T-helper 2 cell treated with Interferon-gamma antibody and Interleukin-4, amounts not matched to agents 5 μg/mL and 100 μg/mL, for 36 hours (primary cell): Measurements from ENCODE around the gene SIPA1L2.

Experiments used
- DNase-seq: peaks from one replicate; pipeline ENCODE4 v3.0.0; 2021; ENCODE audit warnings: low spot score
- H3K27ac Mint-ChIP-seq: one replicate; pipeline ENCODE4 v1.8.0; 2021; ENCODE audit warnings: mild to moderate bottlenecking, mixed read lengths
- H3K27me3 Mint-ChIP-seq: one replicate; pipeline ENCODE4 v1.8.0; 2021; ENCODE audit warnings: low read depth, mixed read lengths
- H3K36me3 Mint-ChIP-seq: one replicate; pipeline ENCODE4 v1.8.0; 2021; ENCODE audit warnings: low read depth, mixed read lengths
- H3K4me1 Mint-ChIP-seq: one replicate; pipeline ENCODE4 v1.8.0; 2021; ENCODE audit warnings: low read depth, mixed read lengths
- H3K4me3 Mint-ChIP-seq: one replicate; pipeline ENCODE4 v1.8.0; 2022; ENCODE audit warnings: mild to moderate bottlenecking, moderate library complexity, mixed read lengths
- H3K9me3 Mint-ChIP-seq: one replicate; pipeline ENCODE4 v1.8.0; 2021; ENCODE audit warnings: mixed read lengths

The SIPA1L2 gene

DNA sequence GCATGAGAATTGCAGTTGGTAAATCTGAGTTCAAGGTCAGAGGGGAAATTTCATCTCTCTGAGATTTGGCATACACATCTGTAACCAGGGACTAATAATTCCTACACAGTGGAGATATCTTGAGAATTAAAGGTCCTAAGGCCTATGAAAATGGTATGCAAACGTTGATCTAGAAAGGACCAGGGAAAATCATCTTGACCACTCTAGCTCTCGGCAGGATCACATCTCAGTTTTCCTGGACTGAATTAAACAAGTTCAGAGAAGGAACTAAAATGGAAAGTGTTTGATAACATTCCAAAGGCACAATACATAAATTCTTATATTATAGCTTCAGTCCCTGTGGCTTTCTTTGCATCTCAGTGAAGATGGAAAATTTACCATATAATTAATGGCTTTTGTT, 28.5 kb upstream of the SIPA1L2 start:
- Mint-ChIP-seq H3K4me1 (peaks cover 5% of the 10 kb centered on the region), H3K27me3 (peaks cover 35% of the 10 kb centered on the region), H3K4me3 (no peak overlapping the region), H3K36me3 (no peaks in the 10 kb centered on the region), H3K9me3 (no peaks in the 10 kb centered on the region), H3K27ac (no peak overlapping the region)
- DNase-seq, result no peak

DNA sequence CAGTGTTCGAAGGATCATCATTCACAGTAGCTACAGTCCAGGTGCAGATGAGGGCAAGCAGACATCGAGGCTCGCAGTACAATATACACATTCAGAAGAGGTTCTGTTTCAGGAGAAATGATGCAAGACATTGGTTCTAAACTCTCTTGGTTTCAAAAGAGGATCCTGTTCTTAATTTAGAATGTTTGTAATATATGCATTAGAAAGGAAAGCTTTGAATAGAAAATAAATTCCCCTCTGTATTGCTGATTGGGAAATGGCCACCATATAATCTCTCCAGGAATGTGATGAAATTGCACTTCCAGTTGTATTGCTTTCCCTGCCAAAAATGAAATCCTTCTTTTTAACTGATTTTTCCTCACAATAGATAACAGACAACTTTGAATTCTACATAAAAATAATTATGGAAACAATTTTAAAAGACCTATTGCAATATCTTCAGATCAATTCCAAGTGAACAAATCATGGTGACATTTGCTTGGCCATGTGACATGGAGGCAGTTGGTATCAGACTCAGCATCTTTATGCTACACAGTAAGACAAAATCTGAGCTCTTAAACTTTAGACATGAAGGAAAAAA, 27.6 kb upstream of the SIPA1L2 start:
- H3K9me3 Mint-ChIP-seq, result no peaks in the 10 kb centered on the region
- no peak for DNase-seq
- H3K27ac Mint-ChIP-seq, result no peak overlapping the region
- H3K36me3 Mint-ChIP-seq, result no peaks in the 10 kb centered on the region
- peaks cover 35% of the 10 kb centered on the region for H3K27me3 Mint-ChIP-seq
- peaks cover 5% of the 10 kb centered on the region for H3K4me1 Mint-ChIP-seq
- no peak overlapping the region for H3K4me3 Mint-ChIP-seq

DNA sequence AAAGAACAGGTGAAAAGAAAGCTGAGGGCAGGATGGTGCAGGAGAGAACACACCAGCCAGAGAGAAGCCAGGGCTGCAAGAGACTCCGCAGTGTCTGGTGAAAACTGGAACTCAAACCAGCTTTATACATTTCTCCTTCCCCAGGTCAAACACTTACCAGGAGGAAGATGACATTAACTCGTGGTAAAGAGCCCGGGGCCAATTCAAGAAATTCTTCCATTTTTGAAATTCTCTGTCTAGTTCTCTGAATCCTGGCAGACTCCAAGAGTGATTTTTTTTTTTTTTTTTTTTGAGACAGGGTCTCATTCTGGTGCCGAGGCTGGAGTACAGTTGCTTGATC, 25.8 kb upstream of the SIPA1L2 start:
- H3K36me3 Mint-ChIP-seq, result no peaks in the 10 kb centered on the region

DNA sequence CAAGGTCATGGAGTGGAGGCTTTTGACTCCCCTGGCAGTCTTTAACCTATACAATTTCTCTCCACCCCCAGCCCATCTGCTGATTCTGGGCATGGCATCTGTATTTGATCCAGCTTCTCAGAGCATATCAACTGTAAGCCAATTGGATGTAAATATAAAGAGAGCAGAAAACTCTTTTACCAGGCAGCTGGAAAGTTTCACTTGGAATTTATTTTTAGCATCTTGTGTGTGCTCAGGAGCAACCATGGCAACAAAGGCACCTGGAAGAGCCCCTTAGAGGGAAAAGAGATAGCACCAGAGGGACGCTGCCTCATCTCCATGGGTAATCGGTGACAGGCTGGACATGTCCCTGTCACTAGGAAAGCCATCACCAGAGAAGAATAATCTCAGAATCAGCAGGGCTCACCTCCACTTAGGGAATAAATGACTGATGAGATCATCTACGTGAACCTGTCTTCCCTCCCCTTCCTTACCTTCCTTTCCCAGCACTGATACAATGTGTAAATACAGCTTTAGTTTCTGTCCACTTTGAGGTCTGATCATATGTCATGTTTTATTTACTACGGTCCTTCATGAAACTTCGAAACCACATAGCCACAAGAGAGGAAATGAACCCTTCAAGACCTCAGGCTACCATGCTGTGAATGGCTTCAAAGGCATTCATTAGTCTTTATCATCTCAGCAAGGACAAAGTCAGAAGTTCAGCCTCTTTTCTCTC, 25.3 kb upstream of the SIPA1L2 start:
- Mint-ChIP-seq H3K4me3 (no peak overlapping the region), H3K27ac (no peak overlapping the region)

More for the DNA sequence above, 25.8 kb upstream of the SIPA1L2 start:
- H3K27ac Mint-ChIP-seq, result no peak overlapping the region
- H3K4me3 Mint-ChIP-seq, result no peak overlapping the region
- H3K27me3 Mint-ChIP-seq, result peaks cover 33% of the 10 kb centered on the region
- DNase-seq, result no peak
- no peaks in the 10 kb centered on the region for H3K9me3 Mint-ChIP-seq
- peaks cover 5% of the 10 kb centered on the region for H3K4me1 Mint-ChIP-seq

DNA sequence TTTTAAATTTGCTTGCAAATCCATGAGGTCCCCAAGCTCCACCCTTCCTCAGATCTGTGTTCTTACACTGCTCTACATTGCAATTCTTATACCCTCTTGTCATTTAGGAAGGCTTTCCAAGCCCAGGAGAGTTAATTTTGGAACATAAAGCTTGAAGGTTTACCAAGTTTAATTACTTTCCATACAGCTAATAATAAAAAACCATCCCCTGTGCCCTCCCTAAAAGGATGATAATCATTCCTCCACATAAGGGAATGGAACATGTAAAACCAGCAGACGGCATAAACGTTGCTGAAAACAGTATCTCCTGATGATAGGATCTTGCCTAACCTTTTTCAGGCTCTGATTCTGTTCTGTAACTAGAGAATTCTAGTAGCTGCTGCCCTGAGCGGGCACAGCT, 23.9 kb upstream of the SIPA1L2 start:
- no peak overlapping the region for H3K4me3 Mint-ChIP-seq
- peaks cover 27% of the 10 kb centered on the region for H3K27me3 Mint-ChIP-seq
- H3K27ac Mint-ChIP-seq, result no peak overlapping the region
- DNase-seq, result no peak
- H3K4me1 Mint-ChIP-seq, result peaks cover 5% of the 10 kb centered on the region
- no peaks in the 10 kb centered on the region for H3K36me3 Mint-ChIP-seq
- H3K9me3 Mint-ChIP-seq, result no peaks in the 10 kb centered on the region

More for the DNA sequence above, 25.3 kb upstream of the SIPA1L2 start:
- Mint-ChIP-seq H3K27me3 (peaks cover 33% of the 10 kb centered on the region), H3K36me3 (no peaks in the 10 kb centered on the region), H3K4me1 (peaks cover 5% of the 10 kb centered on the region), H3K9me3 (no peaks in the 10 kb centered on the region)
- no peak for DNase-seq

DNA sequence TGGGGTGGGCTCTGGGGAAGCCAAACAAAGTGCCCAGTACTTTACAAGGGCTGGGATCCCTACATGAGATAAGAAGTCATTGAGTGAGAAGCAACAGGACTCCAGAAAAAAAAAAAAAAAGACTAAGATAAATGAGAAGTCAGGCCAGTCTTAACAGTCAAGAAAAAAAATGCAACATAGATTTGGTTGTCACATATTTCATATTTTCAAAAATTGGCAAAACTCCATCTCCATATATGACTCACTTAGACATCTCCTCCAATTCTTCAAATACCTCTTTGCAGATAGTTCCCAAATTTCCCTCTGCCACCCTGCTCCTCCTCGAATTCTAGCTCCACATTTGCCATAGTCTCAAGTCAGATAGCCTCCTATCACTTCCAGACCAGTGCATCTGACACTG, 20.9 kb upstream of the SIPA1L2 start:
- DNase-seq, result no peak
- Mint-ChIP-seq H3K27me3 (peaks cover 17% of the 10 kb centered on the region), H3K36me3 (no peaks in the 10 kb centered on the region), H3K27ac (no peak overlapping the region), H3K9me3 (no peaks in the 10 kb centered on the region), H3K4me3 (no peak overlapping the region), H3K4me1 (peaks cover 5% of the 10 kb centered on the region)

DNA sequence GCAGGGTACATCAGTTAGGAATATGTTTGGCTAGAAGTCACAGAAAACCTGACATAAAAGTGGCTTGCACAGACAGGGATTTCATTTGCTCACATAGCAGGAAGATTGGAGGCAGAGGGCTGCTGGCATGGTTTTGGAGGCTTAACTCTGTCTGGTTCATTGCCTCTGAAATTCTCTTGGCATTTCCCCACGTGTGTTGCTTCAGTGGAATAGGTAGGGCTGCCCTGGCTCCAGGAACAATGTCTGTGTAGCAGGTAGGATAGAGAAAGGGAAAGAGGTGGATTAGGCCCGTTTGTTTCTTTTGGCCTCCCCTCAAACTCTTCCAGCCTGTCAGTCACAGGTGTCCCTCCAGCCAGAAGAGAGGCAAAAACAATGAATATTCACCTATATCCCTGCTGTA, 20.5 kb upstream of the SIPA1L2 start:
- H3K4me3 Mint-ChIP-seq, result no peak overlapping the region
- H3K4me1 Mint-ChIP-seq, result peaks cover 3% of the 10 kb centered on the region

DNA sequence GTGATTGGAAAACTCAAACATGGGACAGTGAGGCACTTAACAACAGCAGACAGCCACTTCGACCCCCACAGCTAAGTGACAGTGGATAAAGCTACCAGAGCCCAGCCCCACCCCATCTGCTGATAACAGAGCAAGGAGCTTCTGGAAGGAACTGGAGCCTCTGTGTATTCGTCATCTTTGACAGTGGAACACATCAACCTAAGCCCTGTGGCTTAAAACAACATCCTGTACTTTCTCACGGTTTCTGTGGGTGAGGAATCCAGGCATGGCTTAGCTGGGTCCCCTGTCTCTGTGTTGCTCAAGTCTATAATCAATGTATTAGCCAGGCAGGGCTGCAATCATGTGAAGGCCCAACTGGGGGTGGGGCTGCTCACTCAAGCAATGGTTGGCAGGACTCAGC, 18.4 kb upstream of the SIPA1L2 start:
- DNase-seq, result no peak
- no peaks in the 10 kb centered on the region for H3K36me3 Mint-ChIP-seq

More for the DNA sequence above, 20.5 kb upstream of the SIPA1L2 start:
- no peak for DNase-seq
- peaks cover 18% of the 10 kb centered on the region for H3K27me3 Mint-ChIP-seq
- H3K27ac Mint-ChIP-seq, result no peak overlapping the region
- no peaks in the 10 kb centered on the region for H3K9me3 Mint-ChIP-seq
- H3K36me3 Mint-ChIP-seq, result no peaks in the 10 kb centered on the region

DNA sequence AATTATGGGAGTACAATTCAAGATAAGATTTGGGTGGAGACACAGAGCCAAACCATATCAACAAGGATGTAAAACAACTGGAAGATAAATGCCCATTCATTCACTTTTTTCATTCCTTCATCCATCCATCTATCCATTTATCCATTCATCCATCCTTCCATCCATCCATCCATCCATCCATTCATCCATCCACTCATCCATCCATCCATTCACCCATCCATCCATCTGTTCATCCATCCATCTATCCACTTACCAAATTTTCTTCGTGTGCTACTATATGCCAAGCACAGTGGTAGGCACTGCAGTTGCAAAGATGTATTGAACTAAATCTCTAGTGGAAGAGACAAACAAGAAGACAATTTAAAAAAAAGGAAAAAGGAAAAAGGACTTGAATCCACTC, 14.3 kb upstream of the SIPA1L2 start:
- no peak overlapping the region for H3K27ac Mint-ChIP-seq
- H3K27me3 Mint-ChIP-seq, result peaks cover 4% of the 10 kb centered on the region
- no peaks in the 10 kb centered on the region for H3K4me1 Mint-ChIP-seq
- no peak overlapping the region for H3K4me3 Mint-ChIP-seq
- H3K9me3 Mint-ChIP-seq, result no peaks in the 10 kb centered on the region
- H3K36me3 Mint-ChIP-seq, result no peaks in the 10 kb centered on the region
- no peak for DNase-seq

More for the DNA sequence above, 18.4 kb upstream of the SIPA1L2 start:
- no peaks in the 10 kb centered on the region for H3K4me1 Mint-ChIP-seq
- H3K27me3 Mint-ChIP-seq, result peaks cover 7% of the 10 kb centered on the region
- no peak overlapping the region for H3K4me3 Mint-ChIP-seq
- no peak overlapping the region for H3K27ac Mint-ChIP-seq
- H3K9me3 Mint-ChIP-seq, result no peaks in the 10 kb centered on the region

DNA sequence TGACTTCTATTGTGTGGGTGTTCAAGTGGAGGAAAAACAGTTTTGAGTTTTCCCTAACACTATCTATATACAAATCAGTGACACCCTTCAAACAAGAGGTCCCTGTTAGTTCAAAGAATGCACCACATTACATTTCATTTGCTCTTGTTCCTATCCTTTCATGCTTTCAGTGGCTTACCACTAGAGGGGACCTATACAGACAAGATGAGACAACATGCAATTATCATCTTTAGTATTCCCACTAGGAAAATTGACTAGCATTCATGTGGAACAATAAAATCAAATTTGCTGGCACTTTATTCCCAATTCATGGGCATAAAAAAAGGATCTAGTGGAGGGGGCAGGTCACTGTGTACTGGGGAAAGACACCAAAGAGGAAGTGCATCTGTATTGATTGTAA, 13.3 kb upstream of the SIPA1L2 start:
- no peaks in the 10 kb centered on the region for H3K4me1 Mint-ChIP-seq
- no peak overlapping the region for H3K4me3 Mint-ChIP-seq
- H3K9me3 Mint-ChIP-seq, result no peaks in the 10 kb centered on the region
- peaks cover 4% of the 10 kb centered on the region for H3K27me3 Mint-ChIP-seq
- no peak for DNase-seq
- no peak overlapping the region for H3K27ac Mint-ChIP-seq
- no peaks in the 10 kb centered on the region for H3K36me3 Mint-ChIP-seq

DNA sequence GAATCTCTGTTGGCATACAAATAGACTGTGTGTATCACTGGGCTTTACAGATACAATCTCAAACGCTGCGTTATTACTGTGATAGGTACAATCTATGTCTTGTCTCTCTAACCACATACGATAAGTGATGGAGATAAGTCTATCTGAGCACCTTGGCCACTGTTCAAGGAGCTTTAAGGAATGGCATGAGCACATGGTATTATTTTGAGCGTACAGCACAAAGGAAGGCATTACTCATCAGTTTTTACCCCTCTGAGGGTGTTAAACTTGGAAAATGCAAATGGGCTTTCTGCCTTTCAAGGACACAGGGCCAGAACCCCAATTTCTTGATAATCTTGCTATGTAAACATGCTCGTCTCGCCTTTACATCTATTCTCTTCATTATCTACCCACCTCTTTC, 11.6 kb upstream of the SIPA1L2 start:
- DNase-seq, result no peak
- Mint-ChIP-seq H3K27ac (no peak overlapping the region), H3K36me3 (no peaks in the 10 kb centered on the region), H3K4me3 (no peak overlapping the region), H3K9me3 (no peaks in the 10 kb centered on the region), H3K27me3 (peaks cover 4% of the 10 kb centered on the region), H3K4me1 (no peaks in the 10 kb centered on the region)

DNA sequence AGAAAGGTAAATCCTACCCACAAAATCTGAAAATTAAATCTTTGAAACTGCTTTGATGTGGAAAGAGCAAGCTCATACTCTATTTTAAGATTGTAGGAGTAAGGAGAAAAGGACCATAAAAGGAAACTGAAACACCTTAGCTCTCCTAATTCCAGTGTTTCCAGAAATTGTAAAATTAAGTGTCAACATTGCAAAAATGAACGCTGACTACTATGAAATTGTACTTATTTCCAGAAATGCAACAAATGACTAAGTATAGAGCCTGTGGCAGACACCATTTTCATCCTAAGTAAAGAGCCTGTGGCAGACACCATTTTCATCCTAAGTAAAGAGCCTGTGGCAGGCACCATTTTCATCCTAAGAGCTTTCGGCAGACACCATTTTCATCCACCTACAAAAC, 6.9 kb upstream of the SIPA1L2 start:
- peaks cover 21% of the 10 kb centered on the region for H3K27me3 Mint-ChIP-seq
- no peaks in the 10 kb centered on the region for H3K9me3 Mint-ChIP-seq
- no peaks in the 10 kb centered on the region for H3K4me1 Mint-ChIP-seq
- no peak for DNase-seq
- H3K36me3 Mint-ChIP-seq, result no peaks in the 10 kb centered on the region
- H3K4me3 Mint-ChIP-seq, result no peak overlapping the region
- H3K27ac Mint-ChIP-seq, result no peak overlapping the region

DNA sequence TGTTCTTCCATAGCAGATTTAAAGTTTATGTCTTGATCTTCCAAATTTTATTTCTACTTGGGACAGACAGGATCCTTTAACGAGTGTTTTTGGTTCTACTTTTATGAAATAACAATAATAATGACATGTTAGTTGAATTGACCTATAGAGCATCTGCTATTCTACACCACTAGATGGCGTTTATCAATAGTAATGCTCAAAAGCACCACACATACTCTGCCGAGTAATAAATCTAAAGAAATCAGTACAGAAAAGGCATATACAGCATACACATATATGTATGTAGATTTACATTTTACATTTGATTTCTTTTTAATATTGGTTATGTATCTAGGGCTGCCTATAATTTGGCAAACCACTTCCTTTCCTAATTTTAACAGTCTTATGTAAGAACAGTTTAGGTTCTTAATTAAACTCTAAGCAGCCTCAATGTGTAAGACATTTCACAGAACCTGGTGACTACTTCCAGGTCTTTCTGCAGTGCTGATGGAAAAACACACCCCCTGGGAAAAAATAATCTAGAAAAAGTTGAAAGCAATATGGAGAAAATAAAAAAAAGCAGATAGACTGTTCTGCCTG, 5.9 kb upstream of the SIPA1L2 start:
- Mint-ChIP-seq H3K36me3 (no peaks in the 10 kb centered on the region), H3K27ac (no peak overlapping the region)

DNA sequence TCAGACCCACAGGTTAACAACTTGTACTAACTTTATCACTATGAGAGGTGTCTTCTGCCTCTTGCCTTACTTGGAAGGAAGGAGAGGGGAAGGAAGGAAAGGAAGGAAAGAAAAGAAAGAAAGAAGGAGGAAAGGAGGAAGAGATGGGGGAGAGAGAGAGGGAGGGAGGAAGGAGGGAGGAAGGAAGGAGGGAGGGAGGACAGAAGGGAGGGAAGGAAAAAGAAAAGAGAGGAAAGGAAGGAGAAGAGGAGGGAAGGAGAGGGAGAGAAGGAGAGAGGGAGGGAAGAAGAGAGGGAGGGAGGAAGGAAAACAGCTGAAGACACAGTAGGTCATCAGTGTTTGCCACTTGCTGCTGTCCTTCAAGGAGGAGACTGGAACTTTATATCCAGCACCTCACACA, 5.3 kb upstream of the SIPA1L2 start:
- Mint-ChIP-seq H3K27me3 (peaks cover 31% of the 10 kb centered on the region), H3K4me3 (no peak overlapping the region), H3K27ac (no peak overlapping the region), H3K4me1 (peaks cover 8% of the 10 kb centered on the region), H3K9me3 (no peaks in the 10 kb centered on the region), H3K36me3 (no peaks in the 10 kb centered on the region)
- no peak for DNase-seq

More for the DNA sequence above, 5.9 kb upstream of the SIPA1L2 start:
- Mint-ChIP-seq H3K9me3 (no peaks in the 10 kb centered on the region), H3K27me3 (peaks cover 28% of the 10 kb centered on the region), H3K4me1 (peaks cover 4% of the 10 kb centered on the region), H3K4me3 (no peak overlapping the region)
- no peak for DNase-seq
